Osteoblast (primary cell): Measurements from ENCODE around the gene BRCA1. TPM values are rescaled to one million over a fixed set of nuclear protein-coding genes. Genes with fewer than 3 reads are reported as not detected.
"Not testable (repeated sequence)": the region's sequence is repeated elsewhere in the genome, so short reads cannot be mapped to it uniquely, and the experiment has no call there.

ENCODE experiments used
- DNase-seq: peaks from one replicate; pipeline ENCODE4 v3.0.0; 2011; ENCODE audit warnings: low spot score, mixed read lengths; ENCODE audit not compliant: insufficient read length; ENCODE audit errors: missing footprints
- H2AFZ ChIP-seq: 2 replicates; pipeline ENCODE4 v1.6.0; 2011; ENCODE audit warnings: mild to moderate bottlenecking, low read length
- H3K27ac ChIP-seq: 2 replicates; pipeline ENCODE4 v1.5.1; 2011; ENCODE audit warnings: mild to moderate bottlenecking, low read depth, low read length, moderate library complexity
- H3K27me3 ChIP-seq: 2 replicates; pipeline ENCODE4 v1.6.0; 2012; ENCODE audit warnings: mild to moderate bottlenecking, control low read depth, inconsistent platforms, low read length, moderate library complexity; ENCODE audit not compliant: insufficient read depth
- H3K36me3 ChIP-seq: 2 replicates; pipeline ENCODE4 v1.5.1; 2011; ENCODE audit warnings: mild to moderate bottlenecking, low read length, control low read depth, moderate library complexity; ENCODE audit not compliant: insufficient read depth
- H3K4me1 ChIP-seq: 2 replicates; pipeline ENCODE4 v1.5.1; 2011; ENCODE audit warnings: mild to moderate bottlenecking, low read length, control low read depth, moderate library complexity; ENCODE audit not compliant: insufficient read depth
- H3K4me2 ChIP-seq: 2 replicates; pipeline ENCODE4 v1.6.0; 2011; ENCODE audit warnings: mild to moderate bottlenecking, low read length; ENCODE audit not compliant: insufficient read depth
- H3K4me3 ChIP-seq: fragments of 200-600 bp; sonication (generic); 3 replicates; pipeline ENCODE4 v1.5.1; 2012; ENCODE audit warnings: mild to moderate bottlenecking, low read length, inconsistent platforms; ENCODE audit not compliant: insufficient read depth
- H3K79me2 ChIP-seq: 2 replicates; pipeline ENCODE4 v1.6.0; 2012; ENCODE audit warnings: mild to moderate bottlenecking, low read length, control low read depth, inconsistent platforms; ENCODE audit not compliant: insufficient read depth
- H3K9me3 ChIP-seq: 2 replicates; pipeline ENCODE4 v1.5.1; 2011; ENCODE audit warnings: low read depth, low read length, control low read depth
- H4K20me1 ChIP-seq: 2 replicates; pipeline ENCODE4 v1.6.0; 2012; ENCODE audit warnings: mild to moderate bottlenecking, low read length, control low read depth; ENCODE audit not compliant: insufficient read depth
- total RNA-seq: library from RNA; depleted of rRNA; stranded (reverse); fragments of >200 nt; gene quantifications from 2 replicates; pipeline ENCODE4 v1.2.3, GENCODE V29; 2012
- TF ChIP-seq, protein P1 (sequence below): IDR thresholded peaks from 2 replicates; pipeline ENCODE4 v1.5.1; 2011; ENCODE audit warnings: mild to moderate bottlenecking, low read depth, low read length, moderate library complexity; ENCODE audit errors: extremely low read depth

The BRCA1 gene
- total RNA-seq, 1 donor, result 5.4 TPM

DNA sequence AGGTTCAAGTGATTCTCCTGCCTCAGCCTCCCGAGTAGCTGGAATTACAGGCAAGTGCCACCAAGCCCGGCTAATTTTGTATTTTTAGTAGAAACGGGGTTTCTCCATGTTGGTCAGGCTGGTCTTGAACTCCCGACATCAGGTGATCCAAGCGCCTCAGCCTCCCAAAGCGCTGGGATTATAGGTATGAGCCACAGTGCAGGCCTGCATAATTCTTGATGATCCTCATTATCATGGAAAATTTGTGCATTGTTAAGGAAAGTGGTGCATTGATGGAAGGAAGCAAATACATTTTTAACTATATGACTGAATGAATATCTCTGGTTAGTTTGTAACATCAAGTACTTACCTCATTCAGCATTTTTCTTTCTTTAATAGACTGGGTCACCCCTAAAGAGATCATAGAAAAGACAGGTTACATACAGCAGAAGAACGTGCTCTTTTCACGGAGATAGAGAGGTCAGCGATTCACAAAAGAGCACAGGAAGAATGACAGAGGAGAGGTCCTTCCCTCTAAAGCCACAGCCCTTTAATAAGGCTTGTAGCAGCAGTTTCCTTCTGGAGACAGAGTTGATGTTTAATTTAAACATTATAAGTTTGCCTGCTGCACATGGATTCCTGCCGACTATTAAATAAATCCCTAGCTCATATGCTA lies 62.1 kb downstream of the BRCA1 start:
- DNase-seq, result no peak
- H3K9me3 ChIP-seq, result no peaks in the 10 kb centered on the region
- H3K4me3 ChIP-seq, result no peak overlapping the region
- no peak overlapping the region for H3K4me2 ChIP-seq
- H3K79me2 ChIP-seq, result no peaks in the 10 kb centered on the region
- H3K36me3 ChIP-seq, result no peaks in the 10 kb centered on the region
- no peak overlapping the region for H2AFZ ChIP-seq
- no peaks in the 10 kb centered on the region for H3K4me1 ChIP-seq
- no peaks in the 10 kb centered on the region for H4K20me1 ChIP-seq
- H3K27ac ChIP-seq, result no peak overlapping the region
- TF ChIP-seq, protein P1, sequence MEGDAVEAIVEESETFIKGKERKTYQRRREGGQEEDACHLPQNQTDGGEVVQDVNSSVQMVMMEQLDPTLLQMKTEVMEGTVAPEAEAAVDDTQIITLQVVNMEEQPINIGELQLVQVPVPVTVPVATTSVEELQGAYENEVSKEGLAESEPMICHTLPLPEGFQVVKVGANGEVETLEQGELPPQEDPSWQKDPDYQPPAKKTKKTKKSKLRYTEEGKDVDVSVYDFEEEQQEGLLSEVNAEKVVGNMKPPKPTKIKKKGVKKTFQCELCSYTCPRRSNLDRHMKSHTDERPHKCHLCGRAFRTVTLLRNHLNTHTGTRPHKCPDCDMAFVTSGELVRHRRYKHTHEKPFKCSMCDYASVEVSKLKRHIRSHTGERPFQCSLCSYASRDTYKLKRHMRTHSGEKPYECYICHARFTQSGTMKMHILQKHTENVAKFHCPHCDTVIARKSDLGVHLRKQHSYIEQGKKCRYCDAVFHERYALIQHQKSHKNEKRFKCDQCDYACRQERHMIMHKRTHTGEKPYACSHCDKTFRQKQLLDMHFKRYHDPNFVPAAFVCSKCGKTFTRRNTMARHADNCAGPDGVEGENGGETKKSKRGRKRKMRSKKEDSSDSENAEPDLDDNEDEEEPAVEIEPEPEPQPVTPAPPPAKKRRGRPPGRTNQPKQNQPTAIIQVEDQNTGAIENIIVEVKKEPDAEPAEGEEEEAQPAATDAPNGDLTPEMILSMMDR, result no peak
- no peaks in the 10 kb centered on the region for H3K27me3 ChIP-seq

DNA sequence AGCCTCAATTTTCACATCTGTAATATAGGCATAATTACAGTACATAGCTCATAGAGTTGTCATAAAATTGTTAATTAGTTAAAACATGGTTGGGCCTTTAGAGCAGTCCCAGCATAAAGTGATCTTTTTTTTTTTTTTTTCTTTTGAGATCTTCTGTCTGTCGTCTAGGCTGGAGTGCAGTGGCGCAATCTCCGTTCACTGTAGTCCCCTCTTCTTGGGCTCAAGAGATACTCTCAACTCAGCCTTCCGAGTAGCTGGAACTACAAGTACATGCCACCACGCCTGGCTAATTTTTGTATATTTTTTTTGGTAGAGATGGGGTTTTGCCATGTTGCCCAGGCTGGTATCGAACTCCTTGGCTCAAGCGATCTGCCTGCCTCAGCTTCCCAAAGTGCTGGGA lies 69.1 kb downstream of the BRCA1 start:
- H3K4me2 ChIP-seq, result no peak overlapping the region
- no peaks in the 10 kb centered on the region for H3K79me2 ChIP-seq
- no peak for DNase-seq
- no peaks in the 10 kb centered on the region for H3K27me3 ChIP-seq
- no peak overlapping the region for H2AFZ ChIP-seq
- no peak overlapping the region for H3K27ac ChIP-seq
- H3K36me3 ChIP-seq, result peaks cover 3% of the 10 kb centered on the region
- no peaks in the 10 kb centered on the region for H3K4me1 ChIP-seq
- no peak overlapping the region for H3K4me3 ChIP-seq
- H4K20me1 ChIP-seq, result no peaks in the 10 kb centered on the region
- no peaks in the 10 kb centered on the region for H3K9me3 ChIP-seq
- TF ChIP-seq, protein P1, result no peak

DNA sequence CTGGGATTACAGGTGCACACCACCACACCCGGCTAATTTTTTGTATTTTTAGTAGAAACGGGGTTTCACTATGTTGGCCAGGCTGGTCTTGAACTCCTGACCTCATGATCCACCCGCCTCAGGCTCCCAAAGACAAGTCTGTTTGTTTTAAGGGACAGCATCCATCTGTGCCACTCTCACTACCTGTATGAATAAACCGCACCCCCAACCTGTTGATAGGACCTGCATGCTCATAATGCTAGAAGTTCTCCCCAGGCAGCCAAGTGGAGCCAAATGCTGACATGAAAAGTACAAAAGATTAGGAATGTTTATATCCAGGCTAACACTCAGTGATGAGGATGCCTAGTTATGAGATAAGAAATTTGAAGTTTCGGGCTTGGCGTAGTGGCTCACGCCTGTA lies 72.2 kb downstream of the BRCA1 start:
- H2AFZ ChIP-seq, H3K27ac ChIP-seq, H3K9me3 ChIP-seq, DNase-seq, H3K4me3 ChIP-seq, H4K20me1 ChIP-seq, H3K27me3 ChIP-seq, H3K4me1 ChIP-seq, H3K4me2 ChIP-seq, H3K36me3 ChIP-seq, H3K79me2 ChIP-seq: not testable (repeated sequence)

DNA sequence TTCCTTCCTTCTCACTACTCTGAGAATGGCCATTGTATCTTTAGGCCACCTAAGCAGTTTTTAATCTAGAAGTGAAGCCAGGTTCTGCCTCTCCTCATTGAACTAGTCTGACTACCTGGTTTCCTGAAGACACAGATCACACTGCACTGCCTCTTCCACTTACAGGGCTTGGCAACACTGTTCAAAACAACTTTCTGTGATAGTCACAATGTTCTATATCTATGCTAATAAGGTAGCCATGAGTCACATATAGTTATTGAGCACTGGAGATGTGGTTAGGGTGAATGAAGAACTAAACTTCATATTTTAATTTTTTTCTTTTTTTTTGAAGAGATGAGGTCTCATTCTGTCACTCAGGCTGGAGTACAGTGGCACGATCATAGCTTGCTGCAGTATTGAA lies 73.2 kb downstream of the BRCA1 start:
- Histone ChIP-seq H2AFZ (no peak overlapping the region), H3K9me3 (no peaks in the 10 kb centered on the region), H4K20me1 (no peaks in the 10 kb centered on the region), H3K4me2 (no peak overlapping the region), H3K27ac (no peak overlapping the region), H3K36me3 (peaks cover 3% of the 10 kb centered on the region), H3K4me3 (no peak overlapping the region), H3K27me3 (no peaks in the 10 kb centered on the region), H3K79me2 (no peaks in the 10 kb centered on the region), H3K4me1 (no peaks in the 10 kb centered on the region)
- TF ChIP-seq, protein P1, result no peak
- no peak for DNase-seq
